ENCODE measurements around the gene VIT. TPM values are rescaled to one million over a fixed set of nuclear protein-coding genes. Genes with fewer than 3 reads are reported as not detected.
"Not testable (repeated sequence)": the region's sequence is repeated elsewhere in the genome, so short reads cannot be mapped to it uniquely, and the experiment has no call there.

VIT gene
- total RNA-seq, 1 donor from 2014 or later, result 56.5 TPM

DNA sequence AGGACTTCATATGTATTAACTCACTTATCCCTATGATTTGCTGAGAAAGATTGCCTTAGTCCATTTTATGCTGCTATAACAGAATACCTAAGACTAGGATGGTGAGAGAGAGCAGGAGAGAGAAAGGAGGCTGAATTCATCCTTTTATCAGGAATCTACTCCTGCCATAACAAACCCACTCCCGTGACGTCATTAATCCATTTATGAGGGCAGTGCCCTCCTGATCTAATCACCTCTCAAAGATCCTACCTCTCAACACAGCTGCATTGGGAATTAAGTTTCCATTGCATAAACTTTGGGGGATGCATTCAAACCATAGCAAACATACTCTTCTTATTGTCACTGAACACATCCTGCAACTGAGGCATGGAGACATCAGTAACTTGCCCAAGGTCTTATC lies 122.0 kb downstream of the VIT start:
- Histone ChIP-seq H3K27ac (no peak overlapping the region), H3K4me1 (no peaks in the 10 kb centered on the region), H3K9me3 (no peaks in the 10 kb centered on the region), H3K27me3 (no peaks in the 10 kb centered on the region), H3K36me3 (no peaks in the 10 kb centered on the region), H3K4me3 (no peak overlapping the region)
- intact Hi-C loops (cut with DNase I), result no loop called here
- TF ChIP-seq POLR2AphosphoS5 (IDR thresholded peaks at IDR 0.05; ENCODE audit: insufficient read depth in 1 of 2, low read depth in 1 of 2) (no peak), POLR2A (IDR thresholded peaks at IDR 0.05) (no peak)
- TF ChIP-seq, protein P1, sequence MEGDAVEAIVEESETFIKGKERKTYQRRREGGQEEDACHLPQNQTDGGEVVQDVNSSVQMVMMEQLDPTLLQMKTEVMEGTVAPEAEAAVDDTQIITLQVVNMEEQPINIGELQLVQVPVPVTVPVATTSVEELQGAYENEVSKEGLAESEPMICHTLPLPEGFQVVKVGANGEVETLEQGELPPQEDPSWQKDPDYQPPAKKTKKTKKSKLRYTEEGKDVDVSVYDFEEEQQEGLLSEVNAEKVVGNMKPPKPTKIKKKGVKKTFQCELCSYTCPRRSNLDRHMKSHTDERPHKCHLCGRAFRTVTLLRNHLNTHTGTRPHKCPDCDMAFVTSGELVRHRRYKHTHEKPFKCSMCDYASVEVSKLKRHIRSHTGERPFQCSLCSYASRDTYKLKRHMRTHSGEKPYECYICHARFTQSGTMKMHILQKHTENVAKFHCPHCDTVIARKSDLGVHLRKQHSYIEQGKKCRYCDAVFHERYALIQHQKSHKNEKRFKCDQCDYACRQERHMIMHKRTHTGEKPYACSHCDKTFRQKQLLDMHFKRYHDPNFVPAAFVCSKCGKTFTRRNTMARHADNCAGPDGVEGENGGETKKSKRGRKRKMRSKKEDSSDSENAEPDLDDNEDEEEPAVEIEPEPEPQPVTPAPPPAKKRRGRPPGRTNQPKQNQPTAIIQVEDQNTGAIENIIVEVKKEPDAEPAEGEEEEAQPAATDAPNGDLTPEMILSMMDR (IDR thresholded peaks at IDR 0.05), result no peak
- DNase-seq (ENCODE audit: extremely low spot score in 2 of 2), result no peak

DNA sequence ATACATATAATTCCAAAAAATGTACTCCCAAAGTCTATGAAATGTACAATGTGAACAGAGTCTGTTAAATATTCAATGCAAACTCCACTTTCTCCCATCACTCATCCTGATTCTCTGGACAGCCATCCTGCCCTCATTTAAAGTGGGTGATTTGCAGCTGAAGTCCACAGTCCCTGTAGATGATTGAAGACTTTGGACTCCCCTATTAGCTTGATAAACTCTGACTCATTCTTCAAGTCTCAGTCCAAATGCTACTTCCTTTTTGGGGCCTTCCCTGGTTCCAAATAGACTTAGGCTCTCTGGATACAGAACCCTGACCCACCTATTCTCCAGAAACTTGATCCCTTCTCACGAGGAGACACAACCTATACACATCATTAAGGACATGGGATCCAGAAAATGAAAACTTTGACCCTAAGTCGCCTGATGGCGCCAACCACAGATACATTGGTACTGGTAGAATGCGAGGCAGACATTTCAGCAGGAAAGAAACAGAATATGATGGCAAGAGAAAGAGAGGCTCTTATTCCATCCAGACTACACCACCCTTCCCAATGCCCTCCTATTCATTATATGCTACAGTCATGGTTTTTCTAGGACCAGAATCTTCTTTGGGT lies 122.7 kb downstream of the VIT start:
- DNase-seq (ENCODE audit: extremely low spot score in 2 of 2), result no peak
- intact Hi-C loops (cut with DNase I), result no loop called here
- no peak overlapping the region for H3K4me3 ChIP-seq
- H3K27ac ChIP-seq, result no peak overlapping the region
- TF ChIP-seq POLR2AphosphoS5 (IDR thresholded peaks at IDR 0.05; ENCODE audit: insufficient read depth in 1 of 2, low read depth in 1 of 2), result no peak
- TF ChIP-seq POLR2A (IDR thresholded peaks at IDR 0.05), result no peak
- TF ChIP-seq, protein P1 (IDR thresholded peaks at IDR 0.05), result no peak
- H3K4me1 ChIP-seq, result no peaks in the 10 kb centered on the region
- H3K9me3 ChIP-seq, result no peaks in the 10 kb centered on the region
- no peaks in the 10 kb centered on the region for H3K27me3 ChIP-seq
- no peaks in the 10 kb centered on the region for H3K36me3 ChIP-seq

DNA sequence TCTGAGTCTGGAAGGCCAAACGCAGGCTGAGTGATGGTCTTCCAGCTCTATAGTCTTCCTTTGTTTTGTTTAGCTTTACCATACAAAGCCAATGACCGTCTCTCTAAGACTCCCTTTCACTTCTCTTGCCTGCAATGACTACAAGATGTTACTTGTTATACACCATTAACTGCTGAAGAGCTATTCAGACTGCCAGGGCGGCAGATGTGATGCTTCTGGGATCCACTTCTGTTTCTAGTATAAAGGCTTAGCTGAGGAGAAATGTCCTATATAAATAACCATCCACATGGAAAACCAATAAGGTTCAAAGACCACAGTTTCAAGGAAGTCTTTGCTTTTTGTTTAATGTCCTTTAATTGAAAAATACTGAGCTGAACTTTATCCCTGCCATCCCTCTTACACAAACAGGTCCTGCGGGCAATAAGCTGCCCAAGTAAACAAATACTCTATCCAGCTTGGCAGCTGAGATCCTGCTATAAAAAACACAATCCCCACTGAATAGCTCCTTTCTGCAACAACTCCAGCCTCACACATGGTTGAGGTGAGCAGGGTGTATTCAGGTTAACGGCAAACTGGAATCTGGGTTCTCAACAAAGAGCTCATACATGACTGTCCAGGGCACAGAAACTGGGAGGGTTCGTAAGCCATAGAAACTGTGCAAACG lies 124.6 kb downstream of the VIT start:
- H3K27me3 ChIP-seq, result no peaks in the 10 kb centered on the region
- DNase-seq (ENCODE audit: extremely low spot score in 2 of 2), result no peak

DNA sequence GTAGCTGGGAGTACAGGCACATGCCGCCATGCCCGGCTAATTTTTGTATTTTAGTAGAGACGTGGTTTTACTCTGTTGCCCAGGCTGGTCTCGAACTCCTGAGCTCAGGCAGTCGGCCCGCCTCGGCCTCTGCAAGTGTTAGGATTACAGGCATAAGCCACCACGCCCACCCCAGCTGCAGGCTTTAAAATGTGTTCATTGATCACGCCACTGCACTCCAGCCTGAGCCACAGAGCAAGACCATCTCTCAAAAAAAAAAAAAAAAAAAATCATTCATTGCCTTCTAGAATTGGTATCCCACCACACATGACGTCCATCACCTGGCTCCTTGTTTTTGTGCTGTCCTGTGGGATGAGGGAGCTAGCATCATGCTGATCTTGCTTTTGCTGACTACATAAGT lies 127.4 kb downstream of the VIT start:
- H3K27ac ChIP-seq, result no peak overlapping the region
- no peaks in the 10 kb centered on the region for H3K36me3 ChIP-seq
- no peaks in the 10 kb centered on the region for H3K4me1 ChIP-seq
- H3K4me3 ChIP-seq, result no peak overlapping the region
- TF ChIP-seq, protein P1 (IDR thresholded peaks at IDR 0.05), result no peak
- TF ChIP-seq POLR2AphosphoS5 (IDR thresholded peaks at IDR 0.05; ENCODE audit: insufficient read depth in 1 of 2, low read depth in 1 of 2) (no peak), POLR2A (IDR thresholded peaks at IDR 0.05) (no peak)
- no peaks in the 10 kb centered on the region for H3K27me3 ChIP-seq
- intact Hi-C loops (cut with DNase I), result no loop called here
- no peak for DNase-seq (ENCODE audit: extremely low spot score in 2 of 2)
- no peaks in the 10 kb centered on the region for H3K9me3 ChIP-seq

More for the DNA sequence above, 124.6 kb downstream of the VIT start:
- Histone ChIP-seq H3K9me3 (no peaks in the 10 kb centered on the region), H3K36me3 (no peaks in the 10 kb centered on the region), H3K27ac (no peak overlapping the region), H3K4me1 (no peaks in the 10 kb centered on the region), H3K4me3 (no peak overlapping the region)
- TF ChIP-seq POLR2AphosphoS5 (IDR thresholded peaks at IDR 0.05; ENCODE audit: insufficient read depth in 1 of 2, low read depth in 1 of 2) (no peak), POLR2A (IDR thresholded peaks at IDR 0.05) (no peak)
- TF ChIP-seq, protein P1 (IDR thresholded peaks at IDR 0.05), result no peak
- intact Hi-C loops (cut with DNase I), result no loop called here

DNA sequence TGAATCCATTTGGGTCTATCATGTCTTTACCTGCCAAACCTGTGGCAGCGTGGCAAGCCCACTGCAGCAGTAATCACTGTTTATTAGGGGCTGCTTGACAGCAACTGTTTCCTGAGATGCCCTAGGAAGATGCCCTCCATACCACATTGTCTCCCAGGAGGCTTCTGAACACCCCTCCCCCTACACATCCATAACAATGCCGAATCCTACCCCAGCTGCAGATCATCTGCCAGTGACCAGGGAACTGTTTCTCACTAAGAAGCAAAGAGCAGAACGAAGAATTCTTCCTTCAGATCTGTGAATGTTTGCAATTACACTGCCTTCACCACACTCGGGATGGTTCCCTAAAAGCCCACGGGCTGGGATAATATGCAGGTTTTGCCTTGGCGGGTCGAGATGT lies 127.8 kb downstream of the VIT start:
- no peak overlapping the region for H3K4me3 ChIP-seq
- TF ChIP-seq POLR2AphosphoS5 (IDR thresholded peaks at IDR 0.05; ENCODE audit: insufficient read depth in 1 of 2, low read depth in 1 of 2), result no peak
- no peak for TF ChIP-seq POLR2A (IDR thresholded peaks at IDR 0.05)
- TF ChIP-seq, protein P1 (IDR thresholded peaks at IDR 0.05), result no peak
- no peak for DNase-seq (ENCODE audit: extremely low spot score in 2 of 2)
- intact Hi-C loops (cut with DNase I), result no loop called here
- no peak overlapping the region for H3K27ac ChIP-seq
- H3K4me1 ChIP-seq, result no peaks in the 10 kb centered on the region
- H3K36me3 ChIP-seq, result no peaks in the 10 kb centered on the region
- no peaks in the 10 kb centered on the region for H3K27me3 ChIP-seq
- H3K9me3 ChIP-seq, result no peaks in the 10 kb centered on the region

DNA sequence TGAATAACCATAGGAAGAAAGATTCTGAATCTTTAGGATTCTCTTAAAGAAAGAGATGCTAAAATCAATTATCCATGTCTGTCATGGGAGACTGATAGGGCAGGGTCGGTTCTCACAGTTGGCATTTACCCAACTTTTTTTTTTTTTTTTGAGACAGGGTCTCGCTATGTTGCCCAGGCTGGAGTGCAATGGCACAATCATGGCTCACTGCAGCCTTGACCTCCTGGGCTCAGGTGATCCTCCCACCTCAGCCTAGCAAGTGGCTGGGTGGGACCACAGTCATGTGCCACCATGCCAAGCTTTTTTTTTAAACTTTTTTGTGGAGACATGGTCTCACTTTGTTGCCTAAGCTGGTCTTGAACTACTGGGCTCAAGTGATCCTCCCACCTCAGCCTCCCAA lies 128.2 kb downstream of the VIT start:
- DNase-seq (ENCODE audit: extremely low spot score in 2 of 2); H3K4me1 ChIP-seq; H3K27me3 ChIP-seq; intact Hi-C loops (cut with DNase I); H3K4me3 ChIP-seq; H3K9me3 ChIP-seq; H3K36me3 ChIP-seq; H3K27ac ChIP-seq: not testable (repeated sequence)
